Loucy (cell line): ENCODE data around the gene CPSF4L.

Experiments used
- H2AFZ ChIP-seq: fragments of 200-600 bp; sonication (generic); 2 replicates; pipeline ENCODE4 v1.6.0; 2016; ENCODE audit warnings: antibody characterized with exemption, mild to moderate bottlenecking, low read length, moderate library complexity
- H3F3A ChIP-seq: fragments of 200-600 bp; 2 replicates; pipeline ENCODE4 v1.6.0; 2016; ENCODE audit warnings: antibody characterized with exemption, low read depth, mild to moderate bottlenecking
- H3K27me3 ChIP-seq: fragments of 200-600 bp; sonication (generic); 2 replicates; pipeline ENCODE4 v1.6.1; 2014; ENCODE audit warnings: low read length, mild to moderate bottlenecking; ENCODE audit not compliant: insufficient read depth, poor library complexity, severe bottlenecking
- H3K36me3 ChIP-seq: fragments of 200-600 bp; sonication (generic); 2 replicates; pipeline ENCODE4 v1.6.1; 2016; ENCODE audit warnings: low read length; ENCODE audit not compliant: insufficient read depth
- H3K4me1 ChIP-seq: fragments of 200-600 bp; sonication (generic); 2 replicates; pipeline ENCODE4 v1.5.1; 2014; ENCODE audit warnings: low read length, mild to moderate bottlenecking; ENCODE audit not compliant: insufficient read depth, poor library complexity, severe bottlenecking
- H3K4me2 ChIP-seq: fragments of 200-600 bp; sonication (generic); 2 replicates; pipeline ENCODE4 v1.6.0; 2014; ENCODE audit warnings: antibody characterized with exemption, low read length, low read depth, mild to moderate bottlenecking; ENCODE audit not compliant: poor library complexity, severe bottlenecking
- H3K4me3 ChIP-seq: fragments of 200-600 bp; sonication (generic); 2 replicates; pipeline ENCODE4 v1.5.1; 2014; ENCODE audit warnings: low read length, mild to moderate bottlenecking, mixed read lengths; ENCODE audit not compliant: poor library complexity, severe bottlenecking
- H3K79me2 ChIP-seq: fragments of 200-600 bp; sonication (generic); 2 replicates; pipeline ENCODE4 v1.6.1; 2014; ENCODE audit warnings: low read length; ENCODE audit not compliant: insufficient read depth
- H3K9ac ChIP-seq: fragments of 200-600 bp; sonication (generic); 2 replicates; pipeline ENCODE4 v1.6.0; 2014; ENCODE audit warnings: mild to moderate bottlenecking, low read depth, low read length, moderate library complexity; ENCODE audit not compliant: poor library complexity, severe bottlenecking
- H3K9me2 ChIP-seq: fragments of 200-600 bp; sonication (generic); replicated peaks from 2 replicates; pipeline ENCODE4 v1.6.1; 2016; ENCODE audit warnings: low read depth, low read length, mixed read lengths
- H3K9me3 ChIP-seq: fragments of 200-600 bp; sonication (generic); 2 replicates; pipeline ENCODE4 v1.6.1; 2014; ENCODE audit warnings: mild to moderate bottlenecking, antibody characterized with exemption, low read length, low read depth; ENCODE audit not compliant: insufficient read depth
- H4K20me1 ChIP-seq: fragments of 200-600 bp; sonication (generic); 2 replicates; pipeline ENCODE4 v1.6.0; 2014; ENCODE audit warnings: antibody characterized with exemption, low read length, mild to moderate bottlenecking; ENCODE audit not compliant: insufficient read depth, poor library complexity, severe bottlenecking
- CTCF ChIP-seq: fragments of 200-600 bp; sonication (generic); conservative IDR thresholded peaks from 2 replicates; pipeline ENCODE4 v1.5.1; 2014; ENCODE audit warnings: mild to moderate bottlenecking, antibody characterized with exemption, low read length
- EZH2phosphoT487 ChIP-seq: fragments of 200-600 bp; IDR thresholded peaks from 2 replicates; pipeline ENCODE4 v1.6.1; 2018; ENCODE audit warnings: antibody characterized with exemption, mild to moderate bottlenecking, moderate library complexity, borderline replicate concordance

The CPSF4L gene

GRCh38 chr17:73301369-73301768, 39.7 kb upstream of the CPSF4L start:
- no peak overlapping the region for H3K4me3 ChIP-seq
- TF ChIP-seq CTCF (no peak), EZH2phosphoT487 (no peak)
- H3K9me3 ChIP-seq, result no peaks in the 10 kb centered on the region
- no peak overlapping the region for H3K9ac ChIP-seq
- H3K79me2 ChIP-seq, result no peaks in the 10 kb centered on the region
- no peaks in the 10 kb centered on the region for H3K4me1 ChIP-seq
- H4K20me1 ChIP-seq, result no peaks in the 10 kb centered on the region
- H3K27me3 ChIP-seq, result no peaks in the 10 kb centered on the region
- no peak overlapping the region for H3K4me2 ChIP-seq
- no peak overlapping the region for H2AFZ ChIP-seq
- H3F3A ChIP-seq, result no peaks in the 10 kb centered on the region
- no peaks in the 10 kb centered on the region for H3K36me3 ChIP-seq
- H3K9me2 ChIP-seq, result no peaks in the 10 kb centered on the region

GRCh38 chr17:73300392-73300791, 38.7 kb upstream of the CPSF4L start:
- Histone ChIP-seq H3K4me3 (no peak overlapping the region), H3K36me3 (no peaks in the 10 kb centered on the region), H3F3A (no peaks in the 10 kb centered on the region), H4K20me1 (no peaks in the 10 kb centered on the region), H3K9ac (no peak overlapping the region), H3K4me2 (no peak overlapping the region), H3K79me2 (no peaks in the 10 kb centered on the region), H3K9me2 (no peaks in the 10 kb centered on the region), H3K4me1 (no peaks in the 10 kb centered on the region), H3K9me3 (no peaks in the 10 kb centered on the region), H3K27me3 (no peaks in the 10 kb centered on the region), H2AFZ (no peak overlapping the region)
- TF ChIP-seq CTCF, result no peak
- no peak for TF ChIP-seq EZH2phosphoT487

GRCh38 chr17:73297934-73298861, 36.5 kb upstream of the CPSF4L start:
- no peak overlapping the region for H3K4me2 ChIP-seq

More at GRCh38 chr17:73297934-73298861, 36.5 kb upstream of the CPSF4L start:
- no peaks in the 10 kb centered on the region for H3K36me3 ChIP-seq
- no peaks in the 10 kb centered on the region for H3K4me1 ChIP-seq
- no peaks in the 10 kb centered on the region for H3K27me3 ChIP-seq
- H3K9me3 ChIP-seq, result no peaks in the 10 kb centered on the region
- no peak overlapping the region for H2AFZ ChIP-seq
- no peak overlapping the region for H3K4me3 ChIP-seq
- no peaks in the 10 kb centered on the region for H3K9me2 ChIP-seq
- H3F3A ChIP-seq, result no peaks in the 10 kb centered on the region
- no peaks in the 10 kb centered on the region for H3K79me2 ChIP-seq
- no peak overlapping the region for H3K9ac ChIP-seq
- TF ChIP-seq CTCF, result no peak
- no peak for TF ChIP-seq EZH2phosphoT487
- H4K20me1 ChIP-seq, result no peaks in the 10 kb centered on the region
